Keratinocyte (primary cell): Measurements from ENCODE around the gene MS4A13. TPM values are rescaled to one million over a fixed set of nuclear protein-coding genes. Genes with fewer than 3 reads are reported as not detected.

Experiments used
- DNase-seq: peaks from one replicate; pipeline ENCODE4 v3.0.0-alpha.2; 2011; ENCODE audit warnings: low read depth, missing footprints, low spot score
- FAIRE-seq: peaks from 2 replicates; lab custom pipeline; 2011; peaks lifted over from hg19 to GRCh38; lab: Jason Lieb, UNC
- H2AFZ ChIP-seq: 2 replicates; pipeline ENCODE4 v1.6.0; 2012; ENCODE audit warnings: low read length, control low read depth, inconsistent platforms; ENCODE audit not compliant: control insufficient read depth
- H3K27ac ChIP-seq: 2 replicates; pipeline ENCODE4 v1.5.1; 2011; ENCODE audit warnings: low read length; ENCODE audit not compliant: control insufficient read depth, insufficient read depth
- H3K27me3 ChIP-seq: 3 replicates; pipeline ENCODE4 v1.6.0; 2011; ENCODE audit warnings: low read length; ENCODE audit not compliant: control insufficient read depth, insufficient read depth; ENCODE audit errors: extremely low read depth
- H3K36me3 ChIP-seq, 2 experiments: 2 replicates in 1 of 2; 3 replicates in 1 of 2; pipeline ENCODE4 v1.5.1; 2011; ENCODE audit warnings: low read length in 2 of 2, mild to moderate bottlenecking in 1 of 2; ENCODE audit not compliant: control insufficient read depth in 2 of 2, insufficient read depth in 2 of 2; ENCODE audit errors: extremely low read depth in 1 of 2
- H3K4me1 ChIP-seq: 3 replicates; pipeline ENCODE4 v1.5.1; 2011; ENCODE audit warnings: low read length; ENCODE audit not compliant: control insufficient read depth, insufficient read depth; ENCODE audit errors: extremely low read depth
- H3K4me2 ChIP-seq: 3 replicates; pipeline ENCODE4 v1.6.0; 2011; ENCODE audit warnings: low read depth, low read length; ENCODE audit not compliant: control insufficient read depth, insufficient read depth; ENCODE audit errors: extremely low read depth
- H3K4me3 ChIP-seq, 3 experiments: fragments of 200-600 bp in 1 of 3; sonication (generic) in 1 of 3; 2 replicates in 2 of 3; 3 replicates in 1 of 3; pipeline ENCODE4 v1.5.1; 2011 to 2016; ENCODE audit warnings: low read length in 3 of 3, mild to moderate bottlenecking in 3 of 3, control low read depth in 2 of 3, inconsistent platforms in 1 of 3, low read depth in 1 of 3, mixed read lengths in 1 of 3, mixed run types in 1 of 3, moderate library complexity in 1 of 3; ENCODE audit not compliant: control insufficient read depth in 2 of 3, insufficient read depth in 2 of 3; ENCODE audit errors: extremely low read depth in 1 of 3
- H3K79me2 ChIP-seq: 2 replicates; pipeline ENCODE4 v1.6.0; 2012; ENCODE audit warnings: low read length; ENCODE audit not compliant: control insufficient read depth, insufficient read depth
- H3K9ac ChIP-seq: 3 replicates; pipeline ENCODE4 v1.6.0; 2011; ENCODE audit warnings: low read length; ENCODE audit not compliant: control insufficient read depth, insufficient read depth; ENCODE audit errors: extremely low read depth
- H3K9me1 ChIP-seq: 3 replicates; pipeline ENCODE4 v1.6.0; 2011; ENCODE audit warnings: low read length; ENCODE audit not compliant: control insufficient read depth, insufficient read depth; ENCODE audit errors: extremely low read depth
- H3K9me3 ChIP-seq: 2 replicates; pipeline ENCODE4 v1.5.1; 2012; ENCODE audit warnings: low read depth, low read length; ENCODE audit not compliant: control insufficient read depth
- H4K20me1 ChIP-seq: 3 replicates; pipeline ENCODE4 v1.6.0; 2011; ENCODE audit warnings: low read length; ENCODE audit not compliant: control insufficient read depth, insufficient read depth; ENCODE audit errors: extremely low read depth
- EZH2 ChIP-seq: IDR thresholded peaks from one replicate; pipeline ENCODE4 v1.6.1; 2012; ENCODE audit warnings: inconsistent platforms, mild to moderate bottlenecking, low read length, moderate library complexity
- dilution Hi-C: fragments of 300-500 bp; cut with MboI; formaldehyde crosslinking; loops from one replicate; pipeline ENCODE4 v1.7.0; 2020; ENCODE audit warnings: low sequenced_read_pairs; ENCODE audit not compliant: extremely low pct_ligation_motif_present
- polyA plus RNA-seq, 5 experiments: library from polyadenylated mRNA; depleted of rRNA in 3 of 5; stranded (reverse) in 3 of 5; stranded (forward) in 1 of 5; unstranded in 1 of 5; fragments of >200 nt; gene quantifications; 1 replicate in 1 of 5; 2 replicates in 3 of 5; 3 replicates in 1 of 5; pipeline versions ENCODE4 v1.2.1 to v1.2.3, GENCODE V29; 2011 to 2012; ENCODE audit warnings: missing spikeins in 2 of 5, low read depth in 1 of 5, low replicate concordance in 1 of 5
- TF ChIP-seq, protein P1 (sequence below), 3 experiments: IDR thresholded peaks in 1 of 3; conservative IDR thresholded peaks in 1 of 3; optimal IDR thresholded peaks in 1 of 3; 2 replicates in 2 of 3; 3 replicates in 1 of 3; pipeline versions ENCODE3 to v1.5.1; 2011; ENCODE audit warnings: low read length in 3 of 3, mild to moderate bottlenecking in 3 of 3, moderate library complexity in 2 of 3, control low read depth in 1 of 3, inconsistent platforms in 1 of 3; ENCODE audit not compliant: insufficient read depth in 2 of 3; ENCODE audit errors: extremely low read depth in 1 of 3

MS4A13 gene
- polyA plus RNA-seq, 1 donor (not counting 4 experiments of a cell fraction or from before 2014, with no cell fraction given): not detected

DNA sequence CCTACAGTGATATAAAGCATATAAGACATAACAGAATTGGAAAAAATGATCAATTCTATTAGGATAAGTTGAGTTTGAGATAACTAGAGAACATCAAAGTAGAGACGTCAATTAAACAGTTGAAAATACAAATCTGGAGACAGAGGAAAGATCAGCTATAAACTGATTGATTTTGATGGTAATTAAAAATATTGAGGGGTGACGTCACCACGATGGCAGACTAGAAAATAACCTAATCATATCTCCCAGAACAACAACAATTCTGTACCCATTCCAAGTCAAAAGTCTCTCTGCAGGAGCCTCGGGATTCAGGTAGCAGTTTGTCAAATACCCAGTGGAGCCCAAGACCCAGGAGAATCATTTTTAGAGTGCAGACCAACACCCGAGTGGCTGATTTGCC, 28.9 kb downstream of the MS4A13 start:
- H3K27me3 ChIP-seq: no peaks in the 10 kb centered on the region
- dilution Hi-C loops: no loop called here
- H3K4me2 ChIP-seq: no peak overlapping the region
- no peak overlapping the region for H2AFZ ChIP-seq
- H3K4me1 ChIP-seq: no peaks in the 10 kb centered on the region
- no peaks in the 10 kb centered on the region for H3K9me3 ChIP-seq
- FAIRE-seq: no peak
- no peak overlapping the region for H3K4me3 ChIP-seq
- H3K36me3 ChIP-seq: no peaks in the 10 kb centered on the region
- TF ChIP-seq, protein P1, sequence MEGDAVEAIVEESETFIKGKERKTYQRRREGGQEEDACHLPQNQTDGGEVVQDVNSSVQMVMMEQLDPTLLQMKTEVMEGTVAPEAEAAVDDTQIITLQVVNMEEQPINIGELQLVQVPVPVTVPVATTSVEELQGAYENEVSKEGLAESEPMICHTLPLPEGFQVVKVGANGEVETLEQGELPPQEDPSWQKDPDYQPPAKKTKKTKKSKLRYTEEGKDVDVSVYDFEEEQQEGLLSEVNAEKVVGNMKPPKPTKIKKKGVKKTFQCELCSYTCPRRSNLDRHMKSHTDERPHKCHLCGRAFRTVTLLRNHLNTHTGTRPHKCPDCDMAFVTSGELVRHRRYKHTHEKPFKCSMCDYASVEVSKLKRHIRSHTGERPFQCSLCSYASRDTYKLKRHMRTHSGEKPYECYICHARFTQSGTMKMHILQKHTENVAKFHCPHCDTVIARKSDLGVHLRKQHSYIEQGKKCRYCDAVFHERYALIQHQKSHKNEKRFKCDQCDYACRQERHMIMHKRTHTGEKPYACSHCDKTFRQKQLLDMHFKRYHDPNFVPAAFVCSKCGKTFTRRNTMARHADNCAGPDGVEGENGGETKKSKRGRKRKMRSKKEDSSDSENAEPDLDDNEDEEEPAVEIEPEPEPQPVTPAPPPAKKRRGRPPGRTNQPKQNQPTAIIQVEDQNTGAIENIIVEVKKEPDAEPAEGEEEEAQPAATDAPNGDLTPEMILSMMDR (optimal IDR thresholded peaks at IDR 0.05 in 1 of 3, IDR thresholded peaks at IDR 0.05 in 1 of 3, conservative IDR thresholded peaks at IDR 0.05 in 1 of 3; ENCODE audit: extremely low read depth in 1 of 3, insufficient read depth in 2 of 3, low read length in 3 of 3): no peak
- TF ChIP-seq EZH2: no peak
- DNase-seq: no peak
- H3K9ac ChIP-seq: no peak overlapping the region
- no peaks in the 10 kb centered on the region for H3K9me1 ChIP-seq
- H4K20me1 ChIP-seq: no peaks in the 10 kb centered on the region
- H3K79me2 ChIP-seq: no peaks in the 10 kb centered on the region
- H3K27ac ChIP-seq: no peak overlapping the region

DNA sequence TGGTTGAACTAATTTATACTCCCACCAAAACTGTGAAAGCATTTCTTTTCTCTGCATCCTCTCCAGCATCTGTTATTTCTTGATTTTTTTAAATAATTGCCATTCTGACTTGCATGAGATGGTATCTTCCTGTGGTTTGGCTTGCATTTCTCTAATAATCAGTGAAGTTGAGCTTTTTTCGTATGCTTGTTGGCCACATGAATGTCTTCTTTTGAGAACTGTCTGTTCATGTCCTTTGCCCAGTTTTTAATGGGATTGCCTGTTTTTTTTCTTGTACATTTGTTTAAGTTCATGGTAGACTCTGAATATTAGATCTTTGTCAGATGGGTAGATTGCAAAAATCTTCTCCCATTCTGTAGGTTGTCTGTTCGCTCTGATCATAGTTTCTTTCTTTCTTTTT, 46.1 kb downstream of the MS4A13 start:
- dilution Hi-C loops: no loop called here
- H3K36me3 ChIP-seq: no peaks in the 10 kb centered on the region
- H2AFZ ChIP-seq: no peak overlapping the region

More for the DNA sequence above, 46.1 kb downstream of the MS4A13 start:
- no peaks in the 10 kb centered on the region for H3K27me3 ChIP-seq
- H4K20me1 ChIP-seq: no peaks in the 10 kb centered on the region
- FAIRE-seq (no peak), DNase-seq (no peak)
- no peaks in the 10 kb centered on the region for H3K9me1 ChIP-seq
- H3K4me3 ChIP-seq: no peak overlapping the region
- TF ChIP-seq, protein P1 (optimal IDR thresholded peaks at IDR 0.05 in 1 of 3, IDR thresholded peaks at IDR 0.05 in 1 of 3, conservative IDR thresholded peaks at IDR 0.05 in 1 of 3; ENCODE audit: extremely low read depth in 1 of 3, insufficient read depth in 2 of 3, low read length in 3 of 3): no peak
- no peak for TF ChIP-seq EZH2
- H3K79me2 ChIP-seq: no peaks in the 10 kb centered on the region
- H3K9me3 ChIP-seq: no peaks in the 10 kb centered on the region
- H3K4me1 ChIP-seq: no peaks in the 10 kb centered on the region
- no peak overlapping the region for H3K9ac ChIP-seq
- H3K4me2 ChIP-seq: no peak overlapping the region
- H3K27ac ChIP-seq: no peak overlapping the region
